ENCODE data around the gene ATF1. TPM values are rescaled to one million over a fixed set of nuclear protein-coding genes. Genes with fewer than 3 reads are reported as not detected.

The ATF1 gene
- total RNA-seq, 6 experiments from 2014 or later = 33.6 to 37.7 (median 34.4) TPM

GRCh38 chr12:50732591-50732990, 31.3 kb upstream of the ATF1 start:
- Mint-ChIP-seq H3K27ac (peak overlapping the region; percentile 87), H3K4me3 (peak overlapping the region; percentile 35; the same call in 1 of the 2 replicates), H3K27me3 (ENCODE audit: insufficient read depth) (peaks cover 4% of the 10 kb centered on the region; the same call in 1 of the 2 replicates), H3K9me3 (no peaks in the 10 kb centered on the region), H3K36me3 (ENCODE audit: low read depth) (peaks cover 21% of the 10 kb centered on the region), H3K4me1 (ENCODE audit: low read depth) (peaks cover 30% of the 10 kb centered on the region)
- peak; percentile 91 for DNase-seq
- TF ChIP-seq, protein P1, sequence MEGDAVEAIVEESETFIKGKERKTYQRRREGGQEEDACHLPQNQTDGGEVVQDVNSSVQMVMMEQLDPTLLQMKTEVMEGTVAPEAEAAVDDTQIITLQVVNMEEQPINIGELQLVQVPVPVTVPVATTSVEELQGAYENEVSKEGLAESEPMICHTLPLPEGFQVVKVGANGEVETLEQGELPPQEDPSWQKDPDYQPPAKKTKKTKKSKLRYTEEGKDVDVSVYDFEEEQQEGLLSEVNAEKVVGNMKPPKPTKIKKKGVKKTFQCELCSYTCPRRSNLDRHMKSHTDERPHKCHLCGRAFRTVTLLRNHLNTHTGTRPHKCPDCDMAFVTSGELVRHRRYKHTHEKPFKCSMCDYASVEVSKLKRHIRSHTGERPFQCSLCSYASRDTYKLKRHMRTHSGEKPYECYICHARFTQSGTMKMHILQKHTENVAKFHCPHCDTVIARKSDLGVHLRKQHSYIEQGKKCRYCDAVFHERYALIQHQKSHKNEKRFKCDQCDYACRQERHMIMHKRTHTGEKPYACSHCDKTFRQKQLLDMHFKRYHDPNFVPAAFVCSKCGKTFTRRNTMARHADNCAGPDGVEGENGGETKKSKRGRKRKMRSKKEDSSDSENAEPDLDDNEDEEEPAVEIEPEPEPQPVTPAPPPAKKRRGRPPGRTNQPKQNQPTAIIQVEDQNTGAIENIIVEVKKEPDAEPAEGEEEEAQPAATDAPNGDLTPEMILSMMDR (IDR thresholded peaks at IDR 0.05) = no peak

GRCh38 chr12:50733706-50734105, 30.2 kb upstream of the ATF1 start:
- Mint-ChIP-seq H3K9me3 (no peaks in the 10 kb centered on the region), H3K36me3 (ENCODE audit: low read depth) (peaks cover 17% of the 10 kb centered on the region), H3K4me3 (no peak overlapping the region), H3K27me3 (ENCODE audit: insufficient read depth) (peaks cover 4% of the 10 kb centered on the region; the same call in 1 of the 2 replicates), H3K27ac (peak overlapping the region; percentile 26; the same call in 1 of the 2 replicates), H3K4me1 (ENCODE audit: low read depth) (peaks cover 30% of the 10 kb centered on the region)
- DNase-seq = no peak
- TF ChIP-seq, protein P1 (IDR thresholded peaks at IDR 0.05) = no peak

GRCh38 chr12:50734409-50735263, 29.3 kb upstream of the ATF1 start:
- peak overlapping the region; percentile 38; the same call in 1 of the 2 replicates for H3K27ac Mint-ChIP-seq
- H3K27me3 Mint-ChIP-seq (ENCODE audit: insufficient read depth) = peaks cover 4% of the 10 kb centered on the region; the same call in 1 of the 2 replicates
- no peak overlapping the region for H3K4me3 Mint-ChIP-seq
- DNase-seq = peak; percentile 7
- peaks cover 34% of the 10 kb centered on the region for H3K4me1 Mint-ChIP-seq (ENCODE audit: low read depth)
- TF ChIP-seq, protein P1 (IDR thresholded peaks at IDR 0.05) = peak; percentile 78
- H3K9me3 Mint-ChIP-seq = no peaks in the 10 kb centered on the region
- H3K36me3 Mint-ChIP-seq (ENCODE audit: low read depth) = peaks cover 20% of the 10 kb centered on the region

GRCh38 chr12:50739611-50740010, 24.3 kb upstream of the ATF1 start:
- TF ChIP-seq, protein P1 (IDR thresholded peaks at IDR 0.05) = no peak
- Mint-ChIP-seq H3K27me3 (ENCODE audit: insufficient read depth) (no peaks in the 10 kb centered on the region), H3K36me3 (ENCODE audit: low read depth) (peaks cover 40% of the 10 kb centered on the region), H3K4me1 (ENCODE audit: low read depth) (peaks cover 18% of the 10 kb centered on the region), H3K27ac (no peak overlapping the region), H3K4me3 (no peak overlapping the region), H3K9me3 (no peaks in the 10 kb centered on the region)
- no peak for DNase-seq

GRCh38 chr12:50740307-50740706, 23.6 kb upstream of the ATF1 start:
- no peaks in the 10 kb centered on the region for H3K27me3 Mint-ChIP-seq (ENCODE audit: insufficient read depth)
- H3K4me1 Mint-ChIP-seq (ENCODE audit: low read depth) = peaks cover 18% of the 10 kb centered on the region
- peaks cover 40% of the 10 kb centered on the region for H3K36me3 Mint-ChIP-seq (ENCODE audit: low read depth)
- H3K27ac Mint-ChIP-seq = peak overlapping the region; percentile 62
- H3K9me3 Mint-ChIP-seq = no peaks in the 10 kb centered on the region
- H3K4me3 Mint-ChIP-seq = no peak overlapping the region
- DNase-seq = no peak
- TF ChIP-seq, protein P1 (IDR thresholded peaks at IDR 0.05) = no peak
